GM10248 (cell line): ENCODE data around the gene TK2.
A peak's percentile ranks its signal among the peaks of the same experiment; 100 is the strongest.

ENCODE experiments used
- CTCF ChIA-PET: fragments of 300-600 bp; sonication (Branson Sonifier 250); formaldehyde crosslinking; extraction: SDS; loops from one replicate; lab custom pipeline; 2021; ENCODE audit warnings: antibody characterized with exemption; lab: Yijun Ruan, JAX
- POLR2A ChIA-PET: fragments of 350-650 bp; sonication (Branson Sonifier 250); formaldehyde crosslinking; extraction: SDS; loops from one replicate; lab custom pipeline; 2020; ENCODE audit warnings: antibody characterized with exemption; lab: Yijun Ruan, JAX
- DNase-seq: peaks from one replicate; pipeline ENCODE4 v3.0.0; 2012; ENCODE audit errors: extremely low spot score
- CTCF ChIP-seq: IDR thresholded peaks from 2 replicates; pipeline ENCODE4 v1.5.1; 2012; ENCODE audit warnings: mild to moderate bottlenecking, low read depth; ENCODE audit errors: extremely low read depth, missing control alignments, control extremely low read depth

Gene TK2

GRCh38 chr16:66536525-66536924 is 13.4 kb downstream of the TK2 start:
- POLR2A ChIA-PET: no interaction called here
- no peak for DNase-seq
- CTCF ChIA-PET: interaction anchor here (1.2 to 2.0 kb wide), 3 partner anchors 10 to 12 kb away, joined by 4 to 5 read pairs (median 5); no protein-coding TSS in a partner anchor
- no peak for TF ChIP-seq CTCF

- POLR2A ChIA-PET: no interaction called here
- no peak for DNase-seq
- TF ChIP-seq CTCF: no peak
- CTCF ChIA-PET: interaction anchor here (2.1 kb wide), 1 partner anchor 10 kb away, joined by 5 read pairs; no protein-coding TSS in a partner anchor
Measured at GRCh38 chr16:66534376-66534799, 15.5 kb downstream of the TK2 start.

- no peak for TF ChIP-seq CTCF
- POLR2A ChIA-PET: no interaction called here
- DNase-seq: no peak
- CTCF ChIA-PET: interaction anchor here (1.6 kb wide), 1 partner anchor 302 kb away, joined by 3 read pairs; the partner anchor contains the start of gene NAE1
Measured at GRCh38 chr16:66529475-66529874, 20.4 kb downstream of the TK2 start.

GRCh38 chr16:66528294-66528693 is 21.6 kb downstream of the TK2 start:
- POLR2A ChIA-PET: no interaction called here
- CTCF ChIA-PET: interaction anchor here (1.3 to 1.6 kb wide), 3 partner anchors 11 to 61 kb away, joined by 4 read pairs; no protein-coding TSS in a partner anchor

GRCh38 chr16:66525396-66526180 is 24.3 kb downstream of the TK2 start:
- no peak for TF ChIP-seq CTCF
- POLR2A ChIA-PET: no interaction called here
- CTCF ChIA-PET: interaction anchor here (1.0 to 3.2 kb wide), 8 partner anchors 11 to 83 kb away, joined by 3 to 10 read pairs (median 4); partner anchors contain the start of gene CKLF
- no peak for DNase-seq

More at GRCh38 chr16:66528294-66528693, 21.6 kb downstream of the TK2 start:
- no peak for TF ChIP-seq CTCF
- no peak for DNase-seq

GRCh38 chr16:66524601-66525164 is 25.2 kb downstream of the TK2 start:
- ChIA-PET POLR2A (no interaction called here), CTCF (interaction anchor here (0.7 to 5.3 kb wide), 13 partner anchors 9 to 118 kb away, joined by 3 to 23 read pairs (median 3); partner anchors contain the start of gene CKLF)
- peak; percentile 71 for DNase-seq
- no peak for TF ChIP-seq CTCF
